ENCODE results near the gene PLCE1.

Gene PLCE1

DNA sequence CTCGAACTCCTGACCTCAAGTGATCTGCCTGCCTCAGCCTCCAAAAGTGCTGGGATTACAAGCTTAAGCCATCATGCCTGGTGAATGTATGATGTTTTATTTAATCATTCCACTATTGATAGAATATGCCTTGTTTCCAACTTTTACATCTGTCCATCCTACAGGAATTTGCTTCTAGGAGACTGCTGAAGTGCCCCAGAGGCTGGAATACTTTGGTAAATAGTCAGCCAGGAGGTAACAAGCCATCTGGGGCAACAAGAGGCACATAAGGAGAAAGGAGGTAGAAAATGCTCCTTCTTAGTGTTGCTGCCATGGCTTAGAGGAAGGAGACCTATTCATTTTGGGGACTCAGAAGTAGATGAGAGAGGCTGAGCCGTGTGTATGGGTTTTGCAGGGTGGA is 14.8 kb downstream of the PLCE1 start:
- TF ChIP-seq, protein P1, sequence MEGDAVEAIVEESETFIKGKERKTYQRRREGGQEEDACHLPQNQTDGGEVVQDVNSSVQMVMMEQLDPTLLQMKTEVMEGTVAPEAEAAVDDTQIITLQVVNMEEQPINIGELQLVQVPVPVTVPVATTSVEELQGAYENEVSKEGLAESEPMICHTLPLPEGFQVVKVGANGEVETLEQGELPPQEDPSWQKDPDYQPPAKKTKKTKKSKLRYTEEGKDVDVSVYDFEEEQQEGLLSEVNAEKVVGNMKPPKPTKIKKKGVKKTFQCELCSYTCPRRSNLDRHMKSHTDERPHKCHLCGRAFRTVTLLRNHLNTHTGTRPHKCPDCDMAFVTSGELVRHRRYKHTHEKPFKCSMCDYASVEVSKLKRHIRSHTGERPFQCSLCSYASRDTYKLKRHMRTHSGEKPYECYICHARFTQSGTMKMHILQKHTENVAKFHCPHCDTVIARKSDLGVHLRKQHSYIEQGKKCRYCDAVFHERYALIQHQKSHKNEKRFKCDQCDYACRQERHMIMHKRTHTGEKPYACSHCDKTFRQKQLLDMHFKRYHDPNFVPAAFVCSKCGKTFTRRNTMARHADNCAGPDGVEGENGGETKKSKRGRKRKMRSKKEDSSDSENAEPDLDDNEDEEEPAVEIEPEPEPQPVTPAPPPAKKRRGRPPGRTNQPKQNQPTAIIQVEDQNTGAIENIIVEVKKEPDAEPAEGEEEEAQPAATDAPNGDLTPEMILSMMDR (conservative IDR thresholded peaks at IDR 0.05; ENCODE audit: low read depth, low read length) = no peak
- DNase-seq (ENCODE audit: low read depth) = no peak
- H3K4me3 ChIP-seq (ENCODE audit: low read length) = no peak overlapping the region

DNA sequence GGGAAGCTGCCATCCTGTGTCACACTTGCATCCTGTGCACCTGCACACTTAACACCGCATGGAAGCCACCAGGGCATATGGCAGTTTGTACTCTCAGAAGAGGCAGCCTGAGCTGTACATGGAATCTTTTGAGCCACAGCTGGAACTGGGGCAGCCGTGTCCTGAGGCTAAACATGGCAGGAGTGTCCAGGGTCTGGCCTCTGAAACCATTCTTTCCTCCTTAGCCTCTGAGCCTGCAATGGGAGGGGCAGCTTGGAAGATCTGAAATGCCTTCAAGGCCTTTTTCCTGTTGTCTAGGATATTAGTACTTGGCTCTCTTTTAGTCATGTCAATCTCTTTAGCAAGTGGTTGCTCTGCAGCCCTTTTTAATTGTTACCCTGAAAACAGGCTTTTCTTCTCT is 16.4 kb downstream of the PLCE1 start:
- no peak for DNase-seq (ENCODE audit: low read depth)
- TF ChIP-seq, protein P1 (conservative IDR thresholded peaks at IDR 0.05; ENCODE audit: low read depth, low read length) = no peak
- H3K4me3 ChIP-seq (ENCODE audit: low read length) = no peak overlapping the region

DNA sequence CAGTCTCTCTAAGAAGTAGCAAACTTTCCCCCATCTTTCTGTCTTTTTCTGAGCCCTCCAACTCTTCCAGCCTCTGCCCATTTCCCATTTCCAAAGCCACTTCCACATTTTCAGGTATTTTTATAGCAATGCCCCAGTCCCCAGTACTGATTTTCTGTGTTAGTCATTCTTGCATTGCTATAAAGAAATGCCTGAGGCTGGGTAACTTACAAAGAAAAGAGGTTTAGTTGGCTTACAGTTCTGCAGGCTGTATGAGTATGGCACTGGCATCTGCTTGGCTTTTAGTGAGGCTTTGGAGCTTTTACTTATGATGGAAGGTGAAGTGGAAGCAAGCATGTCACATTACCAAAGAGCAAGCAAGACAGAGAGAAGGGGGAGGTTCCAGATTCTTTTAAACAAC is 17.2 kb downstream of the PLCE1 start:
- no peak for DNase-seq (ENCODE audit: low read depth)
- TF ChIP-seq, protein P1 (conservative IDR thresholded peaks at IDR 0.05; ENCODE audit: low read depth, low read length) = no peak
- H3K4me3 ChIP-seq (ENCODE audit: low read length) = no peak overlapping the region

- no peak overlapping the region for H3K4me3 ChIP-seq (ENCODE audit: low read length)
- TF ChIP-seq, protein P1 (conservative IDR thresholded peaks at IDR 0.05; ENCODE audit: low read depth, low read length) = no peak
- no peak for DNase-seq (ENCODE audit: low read depth)
These were observed 17.6 kb downstream of the PLCE1 start for GRCh38 chr10:94011296-94011695.

DNA sequence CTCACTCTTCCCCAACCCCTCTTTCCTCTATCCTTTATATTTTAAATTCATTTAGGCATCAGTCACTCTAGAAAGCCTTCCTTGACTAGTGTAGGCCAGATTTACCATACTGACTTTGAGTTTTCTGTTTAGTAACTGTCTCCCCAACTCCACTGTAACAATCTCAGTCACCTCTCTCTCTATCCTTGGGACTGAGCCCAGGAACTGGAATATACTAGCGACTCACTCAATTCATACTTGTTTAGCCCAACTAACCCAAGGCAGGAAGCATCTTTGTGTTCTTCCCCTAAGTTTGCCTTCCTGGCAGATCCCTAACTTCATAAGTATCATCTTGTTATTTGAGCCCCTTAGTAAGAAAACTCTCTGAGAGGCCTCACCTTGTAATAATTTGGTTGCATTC is 19.1 kb downstream of the PLCE1 start:
- no peak for DNase-seq (ENCODE audit: low read depth)

GRCh38 chr10:94013331-94013760 is 19.6 kb downstream of the PLCE1 start:
- DNase-seq (ENCODE audit: low read depth) = no peak
- TF ChIP-seq, protein P1 (conservative IDR thresholded peaks at IDR 0.05; ENCODE audit: low read depth, low read length) = no peak
- no peak overlapping the region for H3K4me3 ChIP-seq (ENCODE audit: low read length)

More for the DNA sequence above, 19.1 kb downstream of the PLCE1 start:
- TF ChIP-seq, protein P1 (conservative IDR thresholded peaks at IDR 0.05; ENCODE audit: low read depth, low read length) = no peak
- no peak overlapping the region for H3K4me3 ChIP-seq (ENCODE audit: low read length)

GRCh38 chr10:94014304-94014703 is 20.6 kb downstream of the PLCE1 start:
- TF ChIP-seq, protein P1 (conservative IDR thresholded peaks at IDR 0.05; ENCODE audit: low read depth, low read length) = no peak
- no peak overlapping the region for H3K4me3 ChIP-seq (ENCODE audit: low read length)
- no peak for DNase-seq (ENCODE audit: low read depth)

Measured in retinal pigment epithelial cell (primary cell).